OCI-LY7 (cell line): ENCODE data around the gene RAPH1.

Experiments used
- EZH2phosphoT487 ChIP-seq: fragments of 200-600 bp; sonication (generic); IDR thresholded peaks from 2 replicates; pipeline ENCODE4 v1.6.1; 2018; ENCODE audit warnings: low read depth, borderline replicate concordance, mild to moderate bottlenecking, mixed run types, antibody characterized with exemption, low read length, moderate library complexity, mixed read lengths
- TF ChIP-seq, protein P1 (sequence below): fragments of 200-600 bp; sonication (generic); conservative IDR thresholded peaks from 2 replicates; pipeline ENCODE4 v1.5.1; 2014; ENCODE audit warnings: mild to moderate bottlenecking, antibody characterized with exemption, low read length, moderate library complexity, mixed read lengths

DNA sequence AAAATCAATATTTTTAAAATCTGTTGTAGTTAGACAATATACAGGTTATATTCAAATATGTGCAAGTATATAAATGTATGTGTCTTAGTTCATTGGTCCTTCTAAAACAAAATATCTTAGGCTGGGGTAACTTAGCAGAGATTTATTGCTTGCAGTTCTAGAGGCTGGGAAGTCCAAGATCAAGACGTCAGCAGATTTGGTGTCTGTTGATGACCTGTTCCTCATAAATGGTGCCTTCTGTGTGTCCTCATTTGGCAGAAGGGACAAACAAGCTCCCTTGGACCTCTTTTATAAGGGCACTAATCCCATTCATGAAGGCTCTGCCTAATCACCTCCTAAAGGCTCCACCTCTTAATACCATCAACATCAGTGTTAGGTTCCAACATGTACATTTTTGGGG lies 175.7 kb downstream of the RAPH1 start:
- TF ChIP-seq, protein P1, sequence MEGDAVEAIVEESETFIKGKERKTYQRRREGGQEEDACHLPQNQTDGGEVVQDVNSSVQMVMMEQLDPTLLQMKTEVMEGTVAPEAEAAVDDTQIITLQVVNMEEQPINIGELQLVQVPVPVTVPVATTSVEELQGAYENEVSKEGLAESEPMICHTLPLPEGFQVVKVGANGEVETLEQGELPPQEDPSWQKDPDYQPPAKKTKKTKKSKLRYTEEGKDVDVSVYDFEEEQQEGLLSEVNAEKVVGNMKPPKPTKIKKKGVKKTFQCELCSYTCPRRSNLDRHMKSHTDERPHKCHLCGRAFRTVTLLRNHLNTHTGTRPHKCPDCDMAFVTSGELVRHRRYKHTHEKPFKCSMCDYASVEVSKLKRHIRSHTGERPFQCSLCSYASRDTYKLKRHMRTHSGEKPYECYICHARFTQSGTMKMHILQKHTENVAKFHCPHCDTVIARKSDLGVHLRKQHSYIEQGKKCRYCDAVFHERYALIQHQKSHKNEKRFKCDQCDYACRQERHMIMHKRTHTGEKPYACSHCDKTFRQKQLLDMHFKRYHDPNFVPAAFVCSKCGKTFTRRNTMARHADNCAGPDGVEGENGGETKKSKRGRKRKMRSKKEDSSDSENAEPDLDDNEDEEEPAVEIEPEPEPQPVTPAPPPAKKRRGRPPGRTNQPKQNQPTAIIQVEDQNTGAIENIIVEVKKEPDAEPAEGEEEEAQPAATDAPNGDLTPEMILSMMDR: no peak
- TF ChIP-seq EZH2phosphoT487: no peak
